HG02798 (cell line): ENCODE data around the gene MDFI.

ENCODE experiments used
- ATAC-seq: cut with Tn5 transposase; IDR thresholded peaks from one replicate; pipeline ENCODE4 v1.9.1; 2021; ENCODE audit warnings: mild to moderate bottlenecking; ENCODE audit not compliant: unreplicated experiment, poor library complexity

MDFI gene

DNA sequence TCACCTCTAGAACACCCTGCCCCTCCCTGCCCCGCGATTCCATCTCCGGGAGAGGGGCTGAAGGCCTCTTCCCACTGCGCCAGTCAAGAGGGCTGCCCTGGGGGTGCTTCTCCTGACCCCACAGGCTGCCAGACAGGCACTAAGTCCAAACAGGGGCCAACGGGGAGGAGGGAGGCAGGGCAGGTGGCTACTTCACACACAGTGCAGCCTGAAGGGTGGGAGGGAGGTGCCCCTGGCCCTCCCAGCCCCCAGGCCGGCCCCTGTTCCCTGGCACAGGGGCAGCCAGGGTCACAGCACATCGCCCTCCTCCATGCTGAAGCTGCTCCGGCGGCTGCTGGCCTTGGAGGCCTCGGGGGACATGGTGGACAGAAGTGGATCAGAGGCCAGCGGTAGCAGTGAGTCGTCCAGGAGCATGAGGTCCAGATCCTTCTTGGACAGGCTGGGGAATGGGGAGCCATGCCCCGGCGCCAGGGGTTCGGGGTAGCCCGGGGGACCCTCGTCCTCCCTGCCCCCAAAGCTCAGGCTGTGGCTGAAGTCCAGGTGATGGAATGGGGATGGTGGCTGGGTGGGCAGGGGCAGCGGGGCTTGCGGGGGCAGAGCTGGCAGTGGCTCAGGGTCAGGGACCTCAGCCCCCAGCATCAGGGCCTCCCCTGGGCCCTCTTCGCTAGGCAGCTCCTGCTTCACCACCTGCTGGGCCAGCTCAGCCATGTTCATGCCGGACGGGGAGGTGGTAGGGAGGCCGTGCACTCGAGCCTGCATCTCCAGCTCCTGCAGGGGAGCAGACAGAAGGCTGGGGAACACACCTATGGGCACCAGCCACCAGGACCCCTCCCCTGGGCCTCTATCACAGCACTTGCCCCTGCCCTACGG, 46.3 kb downstream of the MDFI start:
- ATAC-seq: no peak

DNA sequence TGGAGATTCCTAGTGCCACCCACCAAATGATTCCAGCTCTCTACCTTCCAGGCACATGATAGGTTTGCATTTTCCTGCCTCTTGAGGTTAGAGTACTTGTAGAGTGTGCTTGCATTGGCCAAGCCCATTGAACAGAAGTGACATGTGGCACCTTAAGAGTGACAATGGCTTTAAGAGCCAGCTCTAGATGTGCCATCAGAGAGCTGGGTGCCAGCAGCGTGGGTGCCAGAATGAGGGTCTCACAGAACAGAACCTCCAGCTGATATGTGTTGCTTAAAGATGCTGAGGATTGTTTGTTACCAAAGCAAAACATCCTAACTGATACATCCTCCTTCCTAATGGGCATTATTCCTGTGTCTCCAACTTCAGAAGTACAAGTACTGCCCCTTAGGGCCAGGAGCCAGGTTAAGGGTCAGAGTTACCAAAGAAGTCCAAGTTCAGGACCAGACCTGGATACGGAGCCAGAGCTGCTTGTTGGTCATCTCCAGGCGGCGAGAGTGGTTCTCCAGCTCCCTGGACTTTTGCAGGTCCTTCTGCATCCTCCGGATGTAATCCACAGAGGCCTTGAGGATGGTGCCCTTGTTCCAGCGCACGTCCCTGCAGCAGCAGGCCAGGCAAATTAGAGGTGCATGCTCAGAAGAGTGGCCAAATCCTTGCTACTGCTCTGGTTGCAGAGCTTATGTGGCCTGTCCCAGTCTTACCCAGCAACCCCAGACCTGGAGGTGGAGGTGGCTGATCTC, 47.5 kb downstream of the MDFI start:
- ATAC-seq: no peak

DNA sequence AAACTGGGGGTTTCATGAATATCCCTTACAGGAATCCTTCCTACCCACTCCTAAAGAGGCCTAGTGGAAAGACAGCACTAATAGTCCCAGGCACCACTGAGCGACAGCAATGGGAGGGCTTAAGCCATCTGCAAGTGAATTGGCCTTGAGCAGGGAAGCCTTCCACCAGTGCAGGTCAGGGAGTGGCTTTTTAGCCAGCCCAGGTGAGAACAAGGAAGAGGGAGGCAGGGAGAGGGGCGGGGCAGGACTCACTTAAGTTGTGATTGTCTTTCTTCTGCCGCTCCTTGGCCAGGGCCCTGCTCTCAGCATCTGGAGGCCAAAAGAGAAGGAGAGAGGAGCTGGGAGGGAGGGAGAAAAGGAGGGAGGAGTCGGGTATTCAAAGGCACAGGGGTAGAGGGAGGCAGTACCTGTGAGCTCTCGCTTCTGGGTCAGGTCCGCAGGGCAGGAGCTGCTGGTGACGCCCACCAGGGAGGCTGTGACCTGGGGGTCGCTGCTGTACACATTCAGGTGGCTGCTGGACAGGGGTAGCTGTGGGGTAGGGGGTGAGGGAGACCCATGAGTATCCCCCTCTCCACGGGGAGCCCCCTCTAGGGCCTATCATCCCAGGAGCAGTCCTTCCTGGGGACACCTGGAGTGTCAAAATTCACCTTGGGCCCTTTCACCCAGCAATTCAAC, 49.4 kb downstream of the MDFI start:
- no peak for ATAC-seq

DNA sequence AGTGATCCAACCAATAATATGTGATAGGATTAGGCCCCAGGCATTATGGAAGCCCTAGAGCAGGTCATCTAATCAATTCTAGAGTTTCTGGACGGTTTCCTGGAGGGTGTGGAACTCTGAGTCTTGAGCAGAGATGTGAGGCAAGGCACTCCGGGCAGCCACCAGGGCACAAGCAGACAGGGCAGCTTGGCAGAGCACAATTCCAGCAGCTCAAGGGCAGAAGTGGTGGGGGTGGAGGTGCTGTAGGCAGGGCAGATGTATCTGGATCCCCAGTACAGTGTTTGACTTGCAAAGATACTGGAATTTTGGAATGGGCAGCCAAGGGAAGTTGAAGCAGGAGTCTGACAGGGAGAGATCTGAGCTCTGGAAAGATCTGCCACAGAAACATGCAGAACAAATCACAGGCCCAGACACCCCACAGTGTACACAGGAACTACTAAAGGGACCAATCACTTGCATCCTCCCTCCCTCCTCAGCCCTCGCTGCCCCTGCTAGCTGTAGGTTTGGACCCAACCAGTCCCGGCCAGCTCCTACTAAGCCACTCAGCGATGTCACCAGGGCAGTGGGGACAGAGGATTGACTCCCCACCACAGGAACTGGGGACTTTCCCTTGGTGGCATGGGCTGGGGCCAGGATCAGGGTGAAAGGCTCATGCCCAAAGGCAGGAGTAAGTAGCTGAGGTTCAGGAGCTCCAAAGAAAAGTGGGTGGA, 50.1 kb downstream of the MDFI start:
- ATAC-seq: no peak

GRCh38 chr6:41689171-41690008, 51.1 kb downstream of the MDFI start:
- ATAC-seq: no peak

DNA sequence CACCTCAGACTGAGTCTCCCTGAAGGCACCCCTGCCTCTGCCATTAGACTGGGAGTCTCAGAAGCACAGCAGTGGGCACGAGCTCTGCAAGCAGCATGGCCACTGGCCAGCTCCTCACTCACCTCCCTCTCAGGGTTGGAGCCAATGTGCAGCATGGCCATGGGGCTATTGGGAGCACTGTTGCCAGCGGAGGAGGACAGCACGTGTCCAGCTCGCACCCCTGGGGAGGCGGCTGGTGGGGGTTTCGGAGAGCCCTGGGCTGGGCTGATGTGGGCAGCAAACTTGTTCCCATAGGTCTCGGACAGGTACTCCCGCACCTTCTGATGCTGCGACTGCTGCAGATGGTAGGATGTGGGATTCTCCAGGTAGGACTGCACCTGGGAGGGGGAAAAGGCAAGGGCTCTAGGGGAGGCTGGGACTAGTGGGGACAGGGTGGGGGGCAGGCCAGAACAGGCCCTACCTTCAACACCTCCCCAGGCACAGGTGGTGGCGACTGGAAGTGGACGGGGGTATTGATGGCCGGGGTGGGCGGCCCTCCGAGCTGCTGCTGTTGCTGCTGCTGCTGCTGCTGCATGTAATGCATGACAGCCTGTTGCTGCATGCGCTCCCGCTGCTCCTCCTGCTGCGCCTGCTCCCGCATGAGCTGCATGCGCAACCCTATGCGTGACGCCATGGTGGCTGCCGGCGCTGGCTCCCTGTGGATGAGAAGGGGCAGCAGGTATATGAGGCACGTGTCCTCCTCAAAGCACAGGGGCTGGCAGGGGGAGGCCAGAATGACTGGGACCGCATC, 52.5 kb downstream of the MDFI start:
- ATAC-seq: no peak

- no peak for ATAC-seq
Measured at GRCh38 chr6:41691426-41692079, 53.3 kb downstream of the MDFI start.

- no peak for ATAC-seq
Measured at GRCh38 chr6:41692080-41692675, 53.9 kb downstream of the MDFI start.

DNA sequence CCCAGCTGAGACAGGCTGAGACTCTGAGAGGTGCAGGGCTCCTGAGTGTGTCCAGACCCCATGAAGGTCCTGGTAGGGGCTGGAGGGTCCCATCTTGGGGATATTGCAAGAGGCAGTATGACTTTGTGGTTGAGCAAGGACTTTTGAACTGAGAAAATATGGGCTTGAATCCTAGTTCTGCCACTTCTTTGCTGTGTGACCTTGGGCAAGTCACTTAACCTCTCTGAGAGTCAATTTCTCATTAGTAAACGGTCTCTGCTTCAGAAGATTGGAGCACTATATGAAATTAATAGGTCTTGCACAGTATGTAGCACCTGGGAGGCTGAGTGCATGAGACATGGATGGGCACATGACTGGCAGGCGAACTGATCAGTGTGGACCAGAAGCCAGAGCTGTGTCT, 54.5 kb downstream of the MDFI start:
- ATAC-seq: no peak

DNA sequence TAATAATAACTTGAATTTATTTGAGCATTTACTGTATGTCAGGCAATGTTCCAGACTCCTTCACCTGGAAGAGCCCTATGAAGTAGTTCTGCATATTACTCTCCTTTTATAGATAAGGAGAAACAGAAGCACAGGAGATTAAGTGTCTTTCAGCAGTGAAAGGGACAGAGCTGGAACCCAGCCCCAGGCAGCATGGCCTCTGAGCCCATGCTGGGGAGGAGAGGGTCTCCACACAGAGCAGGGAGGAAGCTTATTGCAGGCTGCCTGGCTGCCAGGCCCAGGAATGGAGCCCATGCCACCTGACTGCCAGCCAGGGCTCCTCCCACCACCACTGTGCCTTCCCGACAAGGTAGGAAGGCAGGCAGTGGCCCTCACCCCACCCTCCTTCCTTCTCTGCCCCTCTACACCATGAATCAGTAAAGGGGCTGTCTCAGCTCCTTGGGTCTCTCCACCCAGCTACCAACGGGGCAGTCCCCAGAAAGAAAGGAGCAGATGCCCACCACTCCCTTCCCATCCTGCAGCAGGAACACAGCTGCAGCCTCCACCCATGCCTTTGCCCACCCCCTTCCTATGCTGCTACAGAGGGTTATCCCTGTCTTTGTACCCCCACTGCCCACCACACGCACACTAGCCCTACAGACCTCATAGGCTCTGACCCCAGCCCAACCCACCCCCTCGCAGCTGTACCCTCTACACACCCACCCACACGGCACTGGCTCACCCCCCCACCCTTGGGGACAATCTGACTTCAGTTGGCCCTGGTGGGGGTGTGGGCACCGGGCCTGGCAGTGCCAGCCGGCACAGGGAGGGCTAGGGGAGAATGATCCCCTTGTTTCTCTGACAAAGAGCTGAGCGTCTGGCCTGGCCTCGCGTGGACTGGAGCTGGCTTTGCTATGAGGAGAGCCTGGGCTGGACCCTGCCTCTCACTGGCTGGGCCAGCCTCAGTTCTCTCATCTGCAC, 55.3 kb downstream of the MDFI start:
- no peak for ATAC-seq

DNA sequence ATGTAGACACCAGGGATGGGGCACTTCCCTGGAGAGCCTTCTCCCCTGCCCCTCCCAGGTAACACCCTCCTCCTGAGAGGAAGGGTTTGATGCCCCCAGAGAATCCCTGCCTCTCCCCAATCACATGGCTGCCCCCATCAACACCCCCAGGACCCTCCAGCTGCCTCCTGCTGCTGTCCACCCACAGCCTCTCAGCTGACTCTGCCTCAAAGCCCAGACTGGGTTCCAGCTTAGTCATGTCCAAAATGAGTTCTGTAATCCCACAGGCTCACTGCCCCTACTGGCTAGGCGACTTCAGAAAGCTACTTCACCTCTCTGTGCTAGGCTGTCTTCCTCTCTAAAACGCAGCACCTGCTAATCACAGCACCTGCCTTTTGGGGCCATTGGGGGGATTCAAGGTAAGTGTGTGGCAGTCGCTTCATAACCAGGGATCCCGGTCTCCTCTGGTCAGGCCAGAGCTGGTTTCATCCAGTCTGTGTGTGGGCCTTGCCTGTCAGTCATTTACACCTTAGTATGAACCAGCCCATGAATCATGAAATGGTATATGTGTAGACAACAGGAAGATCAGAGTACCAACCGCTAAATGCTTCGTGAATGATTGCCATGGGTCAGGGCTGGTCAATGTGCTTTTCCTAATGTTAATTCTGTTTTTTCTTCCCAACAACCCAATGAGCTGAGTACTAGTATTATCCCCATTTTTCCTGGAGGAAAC, 56.7 kb downstream of the MDFI start:
- ATAC-seq: no peak

DNA sequence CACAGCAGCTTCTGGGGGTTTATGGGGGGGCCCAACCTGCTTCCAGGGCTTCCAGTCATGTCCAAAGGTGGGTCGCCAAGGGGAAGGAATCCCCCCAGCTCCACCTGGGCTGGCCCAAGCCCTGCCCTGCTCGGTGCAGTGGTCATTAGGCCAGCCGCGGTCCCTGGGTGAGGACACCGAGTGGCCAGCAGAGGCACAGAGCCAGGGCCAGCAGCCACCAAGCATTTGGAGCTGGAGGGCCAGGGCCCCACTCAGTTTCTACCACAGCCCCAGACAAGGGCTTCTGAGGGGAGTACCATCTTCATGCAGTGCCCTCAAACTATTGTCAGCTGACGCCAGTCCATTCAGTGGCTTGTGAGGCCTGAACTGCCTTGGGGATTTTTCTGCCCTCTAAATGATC, 57.6 kb downstream of the MDFI start:
- no peak for ATAC-seq

DNA sequence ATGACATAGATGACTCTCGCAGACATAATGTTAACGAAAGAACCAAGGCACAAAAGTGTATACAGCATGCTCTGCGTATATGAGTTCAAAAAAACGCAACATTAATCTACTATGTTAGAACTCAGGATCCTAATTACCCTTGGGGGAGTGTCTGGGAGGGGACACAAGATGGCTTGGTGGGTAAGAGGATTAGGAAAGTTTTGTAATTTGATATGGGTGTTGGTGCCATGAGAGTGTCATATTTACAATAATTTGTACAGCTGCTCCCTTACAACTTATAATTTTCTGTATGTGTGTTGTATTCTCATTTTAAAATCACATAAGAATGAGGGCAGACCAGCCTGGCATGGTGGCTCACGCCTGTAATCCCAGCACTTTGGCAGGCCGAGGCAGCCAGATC, 58.5 kb downstream of the MDFI start:
- no peak for ATAC-seq

GRCh38 chr6:41697861-41698781, 59.9 kb downstream of the MDFI start:
- no peak for ATAC-seq

DNA sequence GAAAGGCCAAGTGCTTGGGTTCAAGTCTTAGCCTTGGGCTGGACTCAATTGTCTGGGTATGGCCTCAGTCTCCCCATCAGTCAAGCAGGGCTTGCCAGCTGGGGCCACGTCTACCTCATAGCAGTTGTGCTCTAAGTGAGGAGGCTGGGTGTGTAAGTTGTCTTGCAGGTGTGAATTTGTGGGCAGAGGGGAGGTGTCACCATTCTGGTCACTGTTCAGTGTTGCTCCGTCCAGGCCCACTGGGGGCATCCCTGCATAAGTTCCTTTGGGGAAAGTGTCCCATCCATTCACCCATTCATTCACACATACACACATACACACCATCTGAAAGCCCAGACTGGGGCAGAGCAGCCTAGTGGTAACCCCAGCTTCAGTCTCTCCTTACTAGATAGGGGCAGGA, 60.8 kb downstream of the MDFI start:
- ATAC-seq: no peak
